ENCODE measurements around the gene TAGAP. TPM values are rescaled to one million over a fixed set of nuclear protein-coding genes. Genes with fewer than 3 reads are reported as not detected.

Gene TAGAP
- total and polyA plus RNA-seq, 10 of the 15 experiments (the other 5 are each of a cell fraction or from before 2014, with no cell fraction given) = 5.3 to 27.4 (median 18.9) TPM

GRCh38 chr6:159038914-159039884 lies 5.6 kb downstream of the TAGAP start (continued):
- TF ChIP-seq PKNOX1 (IDR thresholded peaks at IDR 0.05) (peak; percentile 44), EP300 (IDR thresholded peaks at IDR 0.05; ENCODE audit: borderline replicate concordance in 1 of 2, control insufficient read depth in 1 of 2, low read depth in 2 of 2, low read length in 2 of 2) (peak; percentile 86 to 93), TCF7 (IDR thresholded peaks at IDR 0.05; ENCODE audit: borderline replicate concordance) (peak; percentile 13; the same call in 1 of the 2 replicates), ZNF274 (IDR thresholded peaks at IDR 0.05; ENCODE audit: insufficient read depth, insufficient read length) (no peak), CBX3 (IDR thresholded peaks at IDR 0.05; ENCODE audit: borderline replicate concordance, low read depth) (no peak), IRF5 (IDR thresholded peaks at IDR 0.05; ENCODE audit: borderline replicate concordance) (no peak), RFX5 (IDR thresholded peaks at IDR 0.05; ENCODE audit: low read depth, low read length) (no peak), EGR1 (IDR thresholded peaks at IDR 0.05; ENCODE audit: borderline replicate concordance in 1 of 2, low read depth in 2 of 2, low read length in 2 of 2) (peak in 1 of 2 experiments; percentile 76; a peak in 1 of 3 replicates), STAT3 (IDR thresholded peaks at IDR 0.05; ENCODE audit: low read depth, low read length) (no peak), ZBTB40 (IDR thresholded peaks at IDR 0.05; ENCODE audit: borderline replicate concordance) (peak; percentile 69; the same call in 1 of the 2 replicates), E2F8 (IDR thresholded peaks at IDR 0.05; ENCODE audit: low read depth, partially characterized antibody) (no peak), EED (IDR thresholded peaks at IDR 0.05; ENCODE audit: low read depth) (peak; percentile 95), YY1 (IDR thresholded peaks at IDR 0.05; ENCODE audit: low read depth, low read length) (0 out of 2 replicates have a peak, but pooled peaks have one; percentile 6), IRF4 (IDR thresholded peaks at IDR 0.05; ENCODE audit: low read depth, low read length) (peak; percentile 92), ELK1 (IDR thresholded peaks at IDR 0.05; ENCODE audit: low read depth, low read length) (no peak), MAX (IDR thresholded peaks at IDR 0.05; ENCODE audit: low read depth, low read length) (no peak), ZBED1 (IDR thresholded peaks at IDR 0.05; ENCODE audit: borderline replicate concordance) (no peak; the same call in 1 of the 2 replicates)
